ENCODE measurements around the gene ADIG. TPM values are rescaled to one million over a fixed set of nuclear protein-coding genes. Genes with fewer than 3 reads are reported as not detected.

Gene ADIG
- polyA plus RNA-seq, 2 donors = not detected

DNA sequence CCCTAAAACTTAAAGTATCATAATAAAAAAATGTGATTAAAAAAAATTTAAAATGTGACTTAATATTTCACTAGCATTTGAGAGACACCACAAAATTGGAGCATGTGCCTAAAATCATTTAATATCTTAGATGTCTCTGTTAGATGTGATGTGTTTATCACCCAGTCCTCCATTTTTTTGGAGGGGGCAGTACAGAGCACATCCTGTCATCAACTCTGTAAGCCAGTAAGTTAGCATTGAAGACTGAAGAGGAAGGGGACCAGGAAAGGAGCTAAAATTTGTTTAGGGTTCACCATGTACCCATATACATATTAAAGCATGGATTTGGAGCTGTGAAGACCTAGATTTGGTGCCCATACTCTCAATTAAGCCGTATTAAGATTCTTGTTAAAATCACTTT is 30.7 kb upstream of the ADIG start:
- Histone ChIP-seq H3K36me3 (ENCODE audit: control insufficient read depth in 2 of 2, insufficient read depth in 2 of 2, low read length in 1 of 2) (peaks cover 9 to 11% of the 10 kb centered on the region in 2 donors), H3K27me3 (ENCODE audit: control insufficient read depth in 1 of 2, insufficient read depth in 2 of 2, low read length in 2 of 2) (no peaks in the 10 kb centered on the region), H3K9me3 (ENCODE audit: control insufficient read depth in 2 of 2, insufficient read depth in 1 of 2, low read depth in 1 of 2, low read length in 1 of 2) (no peaks in the 10 kb centered on the region), H3K4me1 (ENCODE audit: control insufficient read depth in 2 of 2, insufficient read depth in 2 of 2, low read length in 1 of 2) (no peaks in the 10 kb centered on the region), H3K27ac (ENCODE audit: low read depth in 2 of 2, low read length in 1 of 2) (no peak overlapping the region), H3K4me3 (ENCODE audit: low read depth in 1 of 2, low read length in 2 of 2) (no peak overlapping the region)
- 97 to 98% methylated on average over 1 of the region's 1 CpG for WGBS, 2 donors

DNA sequence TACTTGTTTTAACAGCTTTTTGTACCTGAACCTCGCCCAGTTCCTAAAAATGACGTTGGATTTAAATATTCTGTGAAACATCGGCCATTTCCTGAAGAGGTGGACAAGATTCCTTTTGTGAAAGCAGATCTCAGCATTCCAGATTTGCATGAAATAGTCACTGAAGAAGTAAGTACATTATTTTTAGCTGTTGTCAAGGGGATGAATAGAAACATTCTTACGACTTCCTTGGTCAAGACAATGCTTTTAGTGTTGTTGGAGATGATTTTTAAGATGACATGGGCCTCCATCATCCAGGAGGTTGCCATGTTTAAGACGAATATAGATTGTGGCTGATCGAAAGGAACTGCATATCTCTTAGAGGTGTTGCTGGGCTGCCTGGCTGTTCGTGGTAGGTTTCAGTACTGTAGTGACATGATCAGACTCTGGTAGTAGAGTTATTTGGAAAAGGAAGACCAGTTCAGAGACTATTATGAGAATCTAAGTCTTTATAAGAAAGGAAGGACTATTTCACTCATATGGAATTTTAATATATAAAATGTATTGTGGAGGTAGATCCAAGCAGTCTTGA is 29.9 kb upstream of the ADIG start:
- Histone ChIP-seq H3K27ac (ENCODE audit: low read depth in 2 of 2, low read length in 1 of 2) (no peak overlapping the region), H3K9me3 (ENCODE audit: control insufficient read depth in 2 of 2, insufficient read depth in 1 of 2, low read depth in 1 of 2, low read length in 1 of 2) (no peaks in the 10 kb centered on the region), H3K4me1 (ENCODE audit: control insufficient read depth in 2 of 2, insufficient read depth in 2 of 2, low read length in 1 of 2) (no peaks in the 10 kb centered on the region), H3K4me3 (ENCODE audit: low read depth in 1 of 2, low read length in 2 of 2) (no peak overlapping the region), H3K27me3 (ENCODE audit: control insufficient read depth in 1 of 2, insufficient read depth in 2 of 2, low read length in 2 of 2) (no peaks in the 10 kb centered on the region), H3K36me3 (ENCODE audit: control insufficient read depth in 2 of 2, insufficient read depth in 2 of 2, low read length in 1 of 2) (peaks cover 8 to 9% of the 10 kb centered on the region in 2 donors)
- 88 to 92% methylated on average over 7 of the region's 7 CpGs for WGBS, 2 donors

DNA sequence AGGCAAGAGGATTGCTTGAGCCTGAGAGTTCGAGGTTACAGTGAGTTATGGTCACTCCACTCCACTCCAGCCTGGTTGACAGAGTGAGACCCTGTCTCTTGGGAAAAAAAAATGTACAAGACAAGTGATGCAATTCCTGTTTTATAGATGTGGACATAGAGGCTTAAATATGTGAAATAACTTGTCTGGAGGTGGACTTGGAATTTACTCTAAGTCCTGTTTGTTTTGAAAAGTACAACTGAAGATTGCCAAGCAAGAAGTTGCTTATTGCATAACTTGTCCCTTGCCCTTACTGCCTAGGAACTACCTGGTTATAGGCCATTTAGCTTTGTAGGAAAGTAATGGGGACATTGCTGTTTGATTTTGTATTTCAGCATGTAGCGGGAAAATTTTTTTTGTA is 26.0 kb upstream of the ADIG start:
- Histone ChIP-seq H3K4me1 (ENCODE audit: control insufficient read depth in 2 of 2, insufficient read depth in 2 of 2, low read length in 1 of 2) (no peaks in the 10 kb centered on the region), H3K9me3 (ENCODE audit: control insufficient read depth in 2 of 2, insufficient read depth in 1 of 2, low read depth in 1 of 2, low read length in 1 of 2) (no peaks in the 10 kb centered on the region), H3K4me3 (ENCODE audit: low read depth in 1 of 2, low read length in 2 of 2) (no peak overlapping the region), H3K36me3 (ENCODE audit: control insufficient read depth in 2 of 2, insufficient read depth in 2 of 2, low read length in 1 of 2) (peaks cover 6 to 8% of the 10 kb centered on the region in 2 donors), H3K27me3 (ENCODE audit: control insufficient read depth in 1 of 2, insufficient read depth in 2 of 2, low read length in 2 of 2) (no peaks in the 10 kb centered on the region), H3K27ac (ENCODE audit: low read depth in 2 of 2, low read length in 1 of 2) (no peak overlapping the region)
- WGBS, 2 donors = 94 to 99% methylated on average over 2 of the region's 2 CpGs

DNA sequence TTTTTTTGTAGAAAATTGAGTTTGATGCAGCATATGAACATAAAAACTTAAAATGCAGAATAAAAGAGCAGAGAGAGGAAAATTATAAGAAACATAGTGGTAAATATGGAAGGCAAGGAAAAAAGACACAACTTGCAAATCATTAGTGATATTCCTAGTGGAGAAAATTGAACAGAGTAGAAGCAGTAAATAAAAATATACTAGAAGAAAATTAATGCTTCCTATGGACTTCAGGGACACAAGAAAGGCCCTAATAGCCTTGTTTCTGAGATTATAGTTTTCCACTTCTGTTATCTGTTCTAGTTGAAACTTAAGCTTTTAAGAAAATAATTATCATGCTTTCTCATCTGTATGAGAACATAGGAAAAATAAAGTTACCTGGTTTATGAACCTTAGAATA is 25.6 kb upstream of the ADIG start:
- Histone ChIP-seq H3K4me3 (ENCODE audit: low read depth in 1 of 2, low read length in 2 of 2) (no peak overlapping the region), H3K4me1 (ENCODE audit: control insufficient read depth in 2 of 2, insufficient read depth in 2 of 2, low read length in 1 of 2) (no peaks in the 10 kb centered on the region), H3K27me3 (ENCODE audit: control insufficient read depth in 1 of 2, insufficient read depth in 2 of 2, low read length in 2 of 2) (no peaks in the 10 kb centered on the region), H3K9me3 (ENCODE audit: control insufficient read depth in 2 of 2, insufficient read depth in 1 of 2, low read depth in 1 of 2, low read length in 1 of 2) (no peaks in the 10 kb centered on the region), H3K27ac (ENCODE audit: low read depth in 2 of 2, low read length in 1 of 2) (no peak overlapping the region), H3K36me3 (ENCODE audit: control insufficient read depth in 2 of 2, insufficient read depth in 2 of 2, low read length in 1 of 2) (peaks cover 6 to 8% of the 10 kb centered on the region in 2 donors)

DNA sequence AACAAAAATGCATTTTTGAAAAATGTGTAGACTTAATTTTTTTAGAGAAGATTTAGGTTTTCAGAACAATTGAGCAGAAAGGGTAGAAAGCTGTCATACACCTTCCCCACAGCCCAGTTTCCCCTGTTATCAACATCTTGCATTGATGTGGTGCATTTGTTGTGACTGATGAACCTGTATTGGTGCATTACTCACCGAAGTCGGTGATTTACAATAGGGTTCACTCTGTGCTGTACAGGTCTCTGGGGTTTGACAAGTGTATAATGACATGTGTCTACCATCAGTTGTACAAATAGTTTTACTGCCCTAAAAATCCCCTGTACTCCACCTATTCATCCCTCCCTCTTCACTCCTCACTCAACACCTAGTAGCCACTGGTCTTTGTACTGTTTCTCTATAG is 23.8 kb upstream of the ADIG start:
- Histone ChIP-seq H3K9me3 (ENCODE audit: control insufficient read depth in 2 of 2, insufficient read depth in 1 of 2, low read depth in 1 of 2, low read length in 1 of 2) (no peaks in the 10 kb centered on the region), H3K36me3 (ENCODE audit: control insufficient read depth in 2 of 2, insufficient read depth in 2 of 2, low read length in 1 of 2) (peaks cover 0 to 8% of the 10 kb centered on the region in 2 donors), H3K27me3 (ENCODE audit: control insufficient read depth in 1 of 2, insufficient read depth in 2 of 2, low read length in 2 of 2) (no peaks in the 10 kb centered on the region), H3K27ac (ENCODE audit: low read depth in 2 of 2, low read length in 1 of 2) (no peak overlapping the region), H3K4me1 (ENCODE audit: control insufficient read depth in 2 of 2, insufficient read depth in 2 of 2, low read length in 1 of 2) (no peaks in the 10 kb centered on the region), H3K4me3 (ENCODE audit: low read depth in 1 of 2, low read length in 2 of 2) (no peak overlapping the region)
- WGBS, 2 donors = 97 to 100% methylated on average over 2 of the region's 2 CpGs

DNA sequence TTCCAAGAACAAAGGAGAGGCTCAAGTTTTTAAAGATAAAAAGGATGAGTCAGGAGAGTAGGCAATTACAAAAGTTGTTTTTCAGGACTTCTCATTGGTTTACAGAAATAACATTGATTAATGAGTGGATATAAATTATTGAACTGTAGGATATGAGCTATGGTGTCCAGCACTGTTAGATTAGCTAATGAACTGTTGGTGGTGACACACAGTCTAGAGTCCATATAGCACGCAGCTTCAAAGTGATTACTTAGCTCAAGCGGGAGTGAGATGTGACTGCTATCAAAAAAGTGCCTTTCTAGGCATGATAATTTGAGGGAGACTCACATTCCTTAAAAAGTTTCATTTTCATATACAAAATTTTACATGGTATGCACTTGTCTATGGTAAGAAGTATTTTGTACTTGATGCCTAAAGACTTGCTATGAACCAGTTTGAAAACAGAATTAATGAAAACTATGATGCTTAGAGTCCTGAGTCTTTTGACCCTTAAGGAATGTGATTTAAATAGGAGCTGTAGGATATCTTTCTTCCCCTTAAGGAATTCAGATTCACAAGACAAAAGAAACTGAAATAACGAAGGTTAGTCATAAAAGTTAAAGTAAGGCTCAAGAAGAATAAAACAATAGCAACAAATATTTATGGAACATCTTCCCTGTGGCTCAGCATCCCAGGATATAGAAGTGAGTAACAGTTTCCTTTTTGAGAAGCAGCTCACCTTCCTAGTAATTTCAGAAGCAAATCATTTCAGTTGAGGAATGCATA is 22.2 kb upstream of the ADIG start:
- H3K4me3 ChIP-seq (ENCODE audit: low read depth in 1 of 2, low read length in 2 of 2) = no peak overlapping the region
- H3K27me3 ChIP-seq (ENCODE audit: control insufficient read depth in 1 of 2, insufficient read depth in 2 of 2, low read length in 2 of 2) = no peaks in the 10 kb centered on the region
- peaks cover 0 to 4% of the 10 kb centered on the region in 2 donors for H3K36me3 ChIP-seq (ENCODE audit: control insufficient read depth in 2 of 2, insufficient read depth in 2 of 2, low read length in 1 of 2)
- H3K9me3 ChIP-seq (ENCODE audit: control insufficient read depth in 2 of 2, insufficient read depth in 1 of 2, low read depth in 1 of 2, low read length in 1 of 2) = no peaks in the 10 kb centered on the region
- WGBS, 2 donors = 96% methylated on average over 3 of the region's 3 CpGs
- no peak overlapping the region for H3K27ac ChIP-seq (ENCODE audit: low read depth in 2 of 2, low read length in 1 of 2)
- H3K4me1 ChIP-seq (ENCODE audit: control insufficient read depth in 2 of 2, insufficient read depth in 2 of 2, low read length in 1 of 2) = no peaks in the 10 kb centered on the region

DNA sequence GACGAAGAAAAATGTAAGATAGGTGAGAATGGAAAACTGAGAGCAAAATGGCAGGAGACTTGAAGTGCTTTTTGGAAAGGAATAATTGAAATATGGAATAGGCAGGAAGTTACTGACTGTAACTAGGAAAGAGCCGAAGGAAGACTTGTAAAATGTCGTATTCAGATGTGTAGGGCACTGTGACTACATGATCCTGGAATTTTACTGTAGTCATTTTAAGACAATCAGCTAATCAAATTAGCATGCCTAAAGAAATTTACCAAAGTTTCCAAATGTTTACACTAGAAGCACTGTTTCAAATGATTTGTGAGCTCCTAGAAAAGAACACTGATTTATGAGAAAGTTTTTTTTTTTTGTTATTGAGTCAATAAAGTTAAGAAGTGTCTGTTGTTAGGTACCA is 21.2 kb upstream of the ADIG start:
- H3K9me3 ChIP-seq (ENCODE audit: control insufficient read depth in 2 of 2, insufficient read depth in 1 of 2, low read depth in 1 of 2, low read length in 1 of 2) = no peaks in the 10 kb centered on the region
- H3K27ac ChIP-seq (ENCODE audit: low read depth in 2 of 2, low read length in 1 of 2) = no peak overlapping the region
- H3K36me3 ChIP-seq (ENCODE audit: control insufficient read depth in 2 of 2, insufficient read depth in 2 of 2, low read length in 1 of 2) = peaks cover 0 to 4% of the 10 kb centered on the region in 2 donors
- no peaks in the 10 kb centered on the region for H3K27me3 ChIP-seq (ENCODE audit: control insufficient read depth in 1 of 2, insufficient read depth in 2 of 2, low read length in 2 of 2)
- WGBS, 2 donors = 93 to 96% methylated on average over 3 of the region's 3 CpGs
- no peaks in the 10 kb centered on the region for H3K4me1 ChIP-seq (ENCODE audit: control insufficient read depth in 2 of 2, insufficient read depth in 2 of 2, low read length in 1 of 2)
- H3K4me3 ChIP-seq (ENCODE audit: low read depth in 1 of 2, low read length in 2 of 2) = no peak overlapping the region

DNA sequence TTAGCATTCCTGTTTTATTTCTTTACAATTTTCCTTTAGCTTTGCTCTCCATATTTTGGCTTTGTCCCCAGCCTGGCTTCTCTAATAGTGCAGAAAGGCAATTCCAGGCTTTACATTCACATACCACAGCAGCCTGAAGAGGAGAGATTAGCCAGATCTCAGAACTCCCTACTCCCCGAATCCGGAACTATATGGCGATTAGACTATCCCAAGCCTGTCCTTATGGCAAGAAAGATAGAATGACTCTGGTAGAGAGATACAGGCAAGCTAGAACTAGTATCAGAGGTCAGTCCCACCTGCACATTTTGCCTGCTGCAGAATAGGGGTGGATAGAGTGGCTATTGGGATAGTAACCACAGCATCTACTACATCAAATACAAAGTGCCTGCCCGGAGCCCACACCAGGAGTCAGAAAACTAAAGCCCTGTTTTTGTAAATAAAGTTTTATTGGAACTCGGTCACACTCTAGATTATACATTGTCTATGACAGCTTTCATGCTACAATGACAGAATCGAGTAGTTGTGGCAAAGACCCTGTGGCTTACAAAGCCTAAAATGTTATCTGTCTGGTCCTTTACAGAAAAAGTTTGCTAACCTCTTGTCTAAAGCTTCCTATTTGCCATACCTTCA is 17.1 kb upstream of the ADIG start:
- Histone ChIP-seq H3K36me3 (ENCODE audit: control insufficient read depth in 2 of 2, insufficient read depth in 2 of 2, low read length in 1 of 2) (peaks cover 0 to 6% of the 10 kb centered on the region in 2 donors), H3K27ac (ENCODE audit: low read depth in 2 of 2, low read length in 1 of 2) (no peak overlapping the region), H3K4me3 (ENCODE audit: low read depth in 1 of 2, low read length in 2 of 2) (no peak overlapping the region), H3K9me3 (ENCODE audit: control insufficient read depth in 2 of 2, insufficient read depth in 1 of 2, low read depth in 1 of 2, low read length in 1 of 2) (no peaks in the 10 kb centered on the region), H3K4me1 (ENCODE audit: control insufficient read depth in 2 of 2, insufficient read depth in 2 of 2, low read length in 1 of 2) (no peaks in the 10 kb centered on the region), H3K27me3 (ENCODE audit: control insufficient read depth in 1 of 2, insufficient read depth in 2 of 2, low read length in 2 of 2) (no peaks in the 10 kb centered on the region)
- 96 to 97% methylated on average over 6 of the region's 6 CpGs for WGBS, 2 donors

DNA sequence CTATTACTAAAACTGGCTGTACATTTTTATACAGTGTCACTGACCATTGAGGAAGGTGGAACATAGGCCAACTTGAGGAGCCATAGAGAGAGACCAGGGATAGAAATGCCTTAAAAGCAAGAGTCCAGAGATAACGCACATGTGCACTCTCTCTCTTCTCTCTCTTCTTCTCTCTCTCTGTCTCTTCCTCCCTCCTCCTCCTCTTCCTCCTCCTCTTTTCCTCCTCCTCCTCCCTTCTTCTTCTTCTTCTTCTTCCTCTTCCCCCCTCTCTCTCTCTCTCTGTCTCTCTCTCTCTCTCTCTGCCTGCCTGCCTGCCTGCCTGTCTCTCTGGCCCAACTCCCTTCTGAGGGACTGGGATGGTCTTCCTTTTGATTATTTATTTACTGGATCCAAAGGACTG is 16.3 kb upstream of the ADIG start:
- WGBS, 2 donors = 96 to 100% methylated on average over 1 of the region's 1 CpG
- Histone ChIP-seq H3K27me3 (ENCODE audit: control insufficient read depth in 1 of 2, insufficient read depth in 2 of 2, low read length in 2 of 2) (no peaks in the 10 kb centered on the region), H3K27ac (ENCODE audit: low read depth in 2 of 2, low read length in 1 of 2) (no peak overlapping the region), H3K9me3 (ENCODE audit: control insufficient read depth in 2 of 2, insufficient read depth in 1 of 2, low read depth in 1 of 2, low read length in 1 of 2) (no peaks in the 10 kb centered on the region), H3K36me3 (ENCODE audit: control insufficient read depth in 2 of 2, insufficient read depth in 2 of 2, low read length in 1 of 2) (peaks cover 4% of the 10 kb centered on the region in 2 donors), H3K4me1 (ENCODE audit: control insufficient read depth in 2 of 2, insufficient read depth in 2 of 2, low read length in 1 of 2) (no peaks in the 10 kb centered on the region), H3K4me3 (ENCODE audit: low read depth in 1 of 2, low read length in 2 of 2) (no peak overlapping the region)
